OCI-LY7 (cell line): ENCODE data around the gene JADE3.

Source experiments
- EZH2phosphoT487 ChIP-seq: fragments of 200-600 bp; sonication (generic); IDR thresholded peaks from 2 replicates; pipeline ENCODE4 v1.6.1; 2018; ENCODE audit warnings: low read depth, borderline replicate concordance, mild to moderate bottlenecking, mixed run types, antibody characterized with exemption, low read length, moderate library complexity, mixed read lengths
- TF ChIP-seq, protein P1 (sequence below): fragments of 200-600 bp; sonication (generic); conservative IDR thresholded peaks from 2 replicates; pipeline ENCODE4 v1.5.1; 2014; ENCODE audit warnings: mild to moderate bottlenecking, antibody characterized with exemption, low read length, moderate library complexity, mixed read lengths

DNA sequence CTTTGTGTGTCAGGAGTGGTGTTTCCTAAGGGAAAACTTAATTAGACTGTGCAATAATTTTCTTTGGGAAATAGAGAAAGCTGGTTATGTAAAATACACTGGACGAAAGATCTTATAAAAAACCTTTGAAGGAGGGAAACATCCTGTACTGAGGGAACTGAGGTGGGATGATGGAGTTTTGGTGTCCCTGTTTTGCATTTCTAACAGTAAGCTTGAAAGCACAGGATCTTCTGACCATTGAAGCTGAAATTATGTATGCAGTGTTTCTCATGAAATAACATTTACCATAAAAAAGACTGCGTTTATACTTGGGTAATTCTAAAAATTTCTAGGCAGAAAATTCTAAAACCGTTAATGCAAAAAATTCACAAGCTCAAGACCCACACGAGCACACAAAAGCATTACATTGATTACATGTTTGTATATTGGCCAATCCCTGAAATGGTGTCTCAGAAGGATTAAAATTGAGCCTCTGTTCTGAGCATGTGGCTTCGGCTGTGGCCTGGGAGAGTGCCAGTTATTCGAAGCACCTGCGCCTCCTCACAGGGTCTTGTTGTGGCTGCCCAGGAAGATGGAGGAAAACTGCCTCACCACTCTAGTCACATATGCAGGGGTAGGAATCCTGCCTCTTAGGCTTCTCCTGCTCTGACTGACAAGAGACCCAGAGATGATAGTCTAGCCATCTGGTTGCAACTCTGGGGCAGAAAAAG, 49.5 kb downstream of the JADE3 start:
- TF ChIP-seq, protein P1, sequence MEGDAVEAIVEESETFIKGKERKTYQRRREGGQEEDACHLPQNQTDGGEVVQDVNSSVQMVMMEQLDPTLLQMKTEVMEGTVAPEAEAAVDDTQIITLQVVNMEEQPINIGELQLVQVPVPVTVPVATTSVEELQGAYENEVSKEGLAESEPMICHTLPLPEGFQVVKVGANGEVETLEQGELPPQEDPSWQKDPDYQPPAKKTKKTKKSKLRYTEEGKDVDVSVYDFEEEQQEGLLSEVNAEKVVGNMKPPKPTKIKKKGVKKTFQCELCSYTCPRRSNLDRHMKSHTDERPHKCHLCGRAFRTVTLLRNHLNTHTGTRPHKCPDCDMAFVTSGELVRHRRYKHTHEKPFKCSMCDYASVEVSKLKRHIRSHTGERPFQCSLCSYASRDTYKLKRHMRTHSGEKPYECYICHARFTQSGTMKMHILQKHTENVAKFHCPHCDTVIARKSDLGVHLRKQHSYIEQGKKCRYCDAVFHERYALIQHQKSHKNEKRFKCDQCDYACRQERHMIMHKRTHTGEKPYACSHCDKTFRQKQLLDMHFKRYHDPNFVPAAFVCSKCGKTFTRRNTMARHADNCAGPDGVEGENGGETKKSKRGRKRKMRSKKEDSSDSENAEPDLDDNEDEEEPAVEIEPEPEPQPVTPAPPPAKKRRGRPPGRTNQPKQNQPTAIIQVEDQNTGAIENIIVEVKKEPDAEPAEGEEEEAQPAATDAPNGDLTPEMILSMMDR = no peak
- TF ChIP-seq EZH2phosphoT487 = no peak
